SK-N-SH (cell line): ENCODE results near the gene XRCC6. TPM values are rescaled to one million over a fixed set of nuclear protein-coding genes. Genes with fewer than 3 reads are reported as not detected.
A peak's percentile ranks its signal among the peaks of the same experiment; 100 is the strongest.

Source experiments
- CTCF ChIA-PET: fragments of 300-600, 350-600 bp; formaldehyde crosslinking; extraction: SDS; loops from one replicate; lab custom pipeline; 2021; lab: Yijun Ruan, JAX
- POLR2A ChIA-PET: fragments of 350-600 bp; sonication (Branson Sonifier 250); formaldehyde crosslinking; extraction: SDS; loops from one replicate; lab custom pipeline; 2020; ENCODE audit warnings: antibody characterized with exemption, inconsistent platforms; lab: Yijun Ruan, JAX
- DNase-seq: peaks from one replicate; pipeline ENCODE4 v3.0.0; 2012
- H2AFZ ChIP-seq: fragments of 200-600 bp; sonication (generic); 2 replicates; pipeline ENCODE4 v1.8.1; 2016; ENCODE audit warnings: antibody characterized with exemption, mild to moderate bottlenecking, low read depth
- H3F3A ChIP-seq: fragments of 200-600 bp; sonication (generic); replicated peaks from 2 replicates; pipeline ENCODE3; 2016; ENCODE audit warnings: antibody characterized with exemption, mild to moderate bottlenecking; ENCODE audit not compliant: insufficient read depth
- H3K27ac ChIP-seq, 2 experiments: fragments of 200-500 bp in 1 of 2; fragments of 200-600 bp in 1 of 2; sonication (Bioruptor generic) in 1 of 2; sonication (generic), shearing (Covaris generic) in 1 of 2; 2 replicates each; pipeline versions ENCODE4 v1.5.1 to v1.6.1; 2014 to 2016; ENCODE audit warnings: low read depth in 2 of 2, inconsistent platforms in 1 of 2, low read length in 1 of 2, mild to moderate bottlenecking in 1 of 2, mixed read lengths in 1 of 2
- H3K27me3 ChIP-seq: fragments of 200-600 bp; sonication (generic), shearing (Covaris generic); 2 replicates; pipeline ENCODE4 v1.6.1; 2016; ENCODE audit warnings: mixed run types; ENCODE audit not compliant: insufficient read depth
- H3K36me3 ChIP-seq, 2 experiments: fragments of 200-500 bp in 1 of 2; fragments of 200-600 bp in 1 of 2; sonication (Bioruptor generic) in 1 of 2; sonication (generic) in 1 of 2; replicated peaks in 1 of 2; 2 replicates each; pipeline versions ENCODE3 to v1.5.1; 2014 to 2016; ENCODE audit warnings: low read length in 1 of 2, mild to moderate bottlenecking in 1 of 2; ENCODE audit not compliant: insufficient read depth in 2 of 2, control insufficient read depth in 1 of 2
- H3K4me1 ChIP-seq, 2 experiments: fragments of 200-500 bp in 1 of 2; fragments of 200-600 bp in 1 of 2; sonication (Bioruptor generic) in 1 of 2; sonication (generic), shearing (Covaris generic) in 1 of 2; 2 replicates each; pipeline versions ENCODE4 v1.5.1 to v1.6.1; 2014 to 2016; ENCODE audit warnings: low read depth in 1 of 2, low read length in 1 of 2, mixed run types in 1 of 2; ENCODE audit not compliant: insufficient read depth in 2 of 2, control insufficient read depth in 1 of 2
- H3K4me2 ChIP-seq: fragments of 200-600 bp; sonication (generic), shearing (Covaris generic); 2 replicates; pipeline ENCODE4 v1.6.1; 2017; ENCODE audit warnings: mixed run types
- H3K4me3 ChIP-seq, 2 experiments: fragments of 200-500 bp in 1 of 2; fragments of 200-600 bp in 1 of 2; sonication (Bioruptor generic) in 1 of 2; sonication (generic), shearing (Covaris generic) in 1 of 2; 2 replicates each; pipeline versions ENCODE4 v1.5.1 to v1.8.1; 2014 to 2016; ENCODE audit warnings: low read depth in 2 of 2, inconsistent platforms in 1 of 2, low read length in 1 of 2, mild to moderate bottlenecking in 1 of 2, mixed read lengths in 1 of 2, moderate library complexity in 1 of 2
- H3K79me2 ChIP-seq: fragments of 200-600 bp; sonication (generic); 2 replicates; pipeline ENCODE4 v1.8.1; 2017; ENCODE audit warnings: mild to moderate bottlenecking; ENCODE audit not compliant: insufficient read depth
- H3K9ac ChIP-seq: fragments of 200-600 bp; sonication (generic); 2 replicates; pipeline ENCODE4 v1.6.1; 2017; ENCODE audit warnings: mixed run types
- H3K9me2 ChIP-seq: fragments of 200-600 bp; sonication (generic); 2 replicates; pipeline ENCODE4 v1.6.1; 2017; ENCODE audit warnings: mixed run types
- H3K9me3 ChIP-seq: fragments of 200-600 bp; sonication (generic); 2 replicates; pipeline ENCODE4 v1.6.1; 2017; ENCODE audit warnings: mixed run types, mild to moderate bottlenecking, moderate library complexity
- H4K20me1 ChIP-seq: fragments of 200-600 bp; sonication (generic); 2 replicates; pipeline ENCODE4 v1.6.1; 2017; ENCODE audit warnings: mild to moderate bottlenecking, mixed run types; ENCODE audit not compliant: insufficient read depth
- CTCF ChIP-seq: fragments of 200-600 bp; sonication (generic); IDR thresholded peaks from 2 replicates; pipeline ENCODE4 v1.6.1; 2017; ENCODE audit warnings: antibody characterized with exemption, mild to moderate bottlenecking, moderate library complexity
- EP300 ChIP-seq, 2 experiments: IDR thresholded peaks; 2 replicates each; pipeline versions ENCODE4 v1.4.0 to v1.6.1; 2012; ENCODE audit warnings: borderline replicate concordance in 1 of 2, low read depth in 1 of 2, low read length in 1 of 2
- FOSL2 ChIP-seq: IDR thresholded peaks from 2 replicates; pipeline ENCODE4 v1.4.0; 2012; ENCODE audit warnings: low read depth, mild to moderate bottlenecking, moderate library complexity, borderline replicate concordance
- FOXJ3 ChIP-seq: sonication (generic); formaldehyde crosslinking; IDR thresholded peaks from 2 replicates; pipeline ENCODE4 v1.5.1; 2020; ENCODE audit warnings: mild to moderate bottlenecking, missing genetic modification reagents
- GABPA ChIP-seq: IDR thresholded peaks from 2 replicates; pipeline ENCODE4 v1.4.0; 2012; ENCODE audit warnings: low read depth, mild to moderate bottlenecking
- JUND ChIP-seq: IDR thresholded peaks from 2 replicates; pipeline ENCODE4 v1.4.0; 2012
- MAX ChIP-seq: IDR thresholded peaks from 2 replicates; pipeline ENCODE4 v1.4.0; 2012; ENCODE audit warnings: low read depth
- MEF2A ChIP-seq: IDR thresholded peaks from 2 replicates; pipeline ENCODE4 v1.4.0; 2012; ENCODE audit warnings: low read depth, borderline replicate concordance
- MXI1 ChIP-seq: IDR thresholded peaks from 2 replicates; pipeline ENCODE4 v1.6.1; 2012; ENCODE audit warnings: mild to moderate bottlenecking, low read depth, low read length, improper control_type of control experiment
- POLR2AphosphoS5 ChIP-seq: IDR thresholded peaks from 2 replicates; pipeline ENCODE4 v1.6.1; 2012; ENCODE audit warnings: low read depth, low read length
- RAD21 ChIP-seq: IDR thresholded peaks from 2 replicates; pipeline ENCODE4 v1.6.1; 2012; ENCODE audit warnings: mild to moderate bottlenecking, low read length
- RFX5 ChIP-seq: IDR thresholded peaks from 2 replicates; pipeline ENCODE4 v1.6.1; 2012; ENCODE audit warnings: mild to moderate bottlenecking, improper control_type of control experiment, low read length
- SMC3 ChIP-seq: IDR thresholded peaks from 2 replicates; pipeline ENCODE4 v1.6.1; 2012; ENCODE audit warnings: low read depth, low read length, improper control_type of control experiment
- TCF12 ChIP-seq: IDR thresholded peaks from 2 replicates; pipeline ENCODE4 v1.4.0; 2012
- USF1 ChIP-seq: IDR thresholded peaks from 2 replicates; pipeline ENCODE4 v1.4.0; 2012; ENCODE audit warnings: low read depth, borderline replicate concordance
- YY1 ChIP-seq: IDR thresholded peaks from 2 replicates; pipeline ENCODE4 v1.4.0; 2012; ENCODE audit warnings: low read depth, mild to moderate bottlenecking
- WGBS: methylation state at CpG from one replicate; pipeline ENCODE4 v1.1.6; 2017; ENCODE audit warnings: low lambda C conversion rate; 5-methylcytosine and 5-hydroxymethylcytosine counted together
- polyA plus RNA-seq, 3 experiments: library from polyadenylated mRNA; depleted of rRNA; stranded (reverse); fragments of >200 nt; gene quantifications; 2 replicates each; pipeline ENCODE4 v1.2.3, GENCODE V29; 2012
- TF ChIP-seq, protein P1 (sequence below): IDR thresholded peaks from 2 replicates; pipeline ENCODE4; 2012

The XRCC6 gene
- polyA plus RNA-seq, 1 of the 3 experiments (the other 2 are of a cell fraction): 78.1 TPM

GRCh38 chr22:41596776-41597634, 24.1 kb upstream of the XRCC6 start:
- H4K20me1 ChIP-seq: no peaks in the 10 kb centered on the region
- DNase-seq: peak; percentile 76
- TF ChIP-seq MAX: no peak
- TF ChIP-seq POLR2AphosphoS5: no peak
- peak; percentile 63 for TF ChIP-seq CTCF
- peak; percentile 78 for TF ChIP-seq RAD21
- TF ChIP-seq SMC3: peak; percentile 63
- TF ChIP-seq YY1: no peak
- TF ChIP-seq, protein P1, sequence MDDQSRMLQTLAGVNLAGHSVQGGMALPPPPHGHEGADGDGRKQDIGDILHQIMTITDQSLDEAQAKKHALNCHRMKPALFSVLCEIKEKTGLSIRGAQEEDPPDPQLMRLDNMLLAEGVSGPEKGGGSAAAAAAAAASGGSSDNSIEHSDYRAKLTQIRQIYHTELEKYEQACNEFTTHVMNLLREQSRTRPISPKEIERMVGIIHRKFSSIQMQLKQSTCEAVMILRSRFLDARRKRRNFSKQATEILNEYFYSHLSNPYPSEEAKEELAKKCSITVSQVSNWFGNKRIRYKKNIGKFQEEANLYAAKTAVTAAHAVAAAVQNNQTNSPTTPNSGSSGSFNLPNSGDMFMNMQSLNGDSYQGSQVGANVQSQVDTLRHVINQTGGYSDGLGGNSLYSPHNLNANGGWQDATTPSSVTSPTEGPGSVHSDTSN: no peak
- H3F3A ChIP-seq: no peaks in the 10 kb centered on the region
- H3K9me2 ChIP-seq: no peaks in the 10 kb centered on the region
- ChIA-PET POLR2A (interaction anchor here (0.7 kb wide), 1 partner anchor 53 kb away, joined by 3 read pairs; no protein-coding TSS in a partner anchor), CTCF (interaction anchor here (0.6 to 3.0 kb wide), 21 partner anchors 8 to 231 kb away, joined by 3 to 35 read pairs (median 4); partner anchors contain the start of genes CSDC2 and POLR3H)
- no peaks in the 10 kb centered on the region for H3K27me3 ChIP-seq
- peak overlapping the region; percentile 53 to 65; a peak in 3 of 4 replicates for H3K27ac ChIP-seq
- no peak overlapping the region for H2AFZ ChIP-seq
- WGBS: 33% methylated on average over 1 of the region's 13 CpGs
- H3K36me3 ChIP-seq: peaks cover 0 to 3% of the 10 kb centered on the region in 2 experiments
- H3K79me2 ChIP-seq: no peaks in the 10 kb centered on the region
- no peak overlapping the region for H3K9ac ChIP-seq
- peaks cover 5 to 14% of the 10 kb centered on the region in 2 experiments; a peak in 2 of 4 replicates for H3K4me1 ChIP-seq
- H3K4me2 ChIP-seq: 0 out of 2 replicates have a peak overlapping the region, but pooled peaks have one; percentile 37
- no peak overlapping the region; a peak in 1 of 4 replicates for H3K4me3 ChIP-seq
- H3K9me3 ChIP-seq: no peaks in the 10 kb centered on the region

- CTCF ChIA-PET: interaction anchor here (0.6 to 3.0 kb wide), 19 partner anchors 9 to 232 kb away, joined by 3 to 35 read pairs (median 5); partner anchors contain the start of genes CSDC2 and POLR3H
- no peaks in the 10 kb centered on the region for H3K9me2 ChIP-seq
- H3K4me1 ChIP-seq: peaks cover 5 to 14% of the 10 kb centered on the region in 2 experiments; a peak in 2 of 4 replicates
- no peaks in the 10 kb centered on the region for H3K27me3 ChIP-seq
- 0 out of 2 replicates have a peak overlapping the region, but pooled peaks have one; percentile 37 for H3K4me2 ChIP-seq
- peaks cover 0 to 8% of the 10 kb centered on the region in 2 experiments for H3K36me3 ChIP-seq
- POLR2A ChIA-PET: interaction anchor here (0.7 to 1.3 kb wide), 2 partner anchors 8 to 54 kb away, joined by 3 read pairs; partner anchors contain the start of gene PMM1
- H3K4me3 ChIP-seq: no peak overlapping the region
- DNase-seq: no peak
- no peak overlapping the region for H2AFZ ChIP-seq
- H3K27ac ChIP-seq: peak overlapping the region; percentile 53 to 65
- WGBS: 0% methylated on average over 1 of the region's 2 CpGs
- no peak overlapping the region for H3K9ac ChIP-seq
- no peaks in the 10 kb centered on the region for H3K79me2 ChIP-seq
- H3F3A ChIP-seq: no peaks in the 10 kb centered on the region
- no peaks in the 10 kb centered on the region for H4K20me1 ChIP-seq
- no peaks in the 10 kb centered on the region for H3K9me3 ChIP-seq
- TF ChIP-seq, protein P1: no peak
- TF ChIP-seq FOSL2 (no peak), EP300 (IDR thresholded peaks at IDR 0.05; ENCODE audit: borderline replicate concordance in 1 of 2, low read depth in 1 of 2, low read length in 1 of 2) (no peak), MXI1 (no peak), POLR2AphosphoS5 (no peak), FOXJ3 (CRISPR knock-in tag) (no peak), GABPA (no peak), RFX5 (no peak), MAX (no peak), TCF12 (no peak), USF1 (no peak), JUND (no peak), MEF2A (no peak)
These were observed 23.5 kb upstream of the XRCC6 start for GRCh38 chr22:41597635-41597953.
